SU-DHL-6 (cell line): ENCODE measurements around the gene ALOX12.

Source experiments
- H2AFZ ChIP-seq: fragments of 200-600 bp; sonication (generic); 2 replicates; pipeline ENCODE4 v1.6.1; 2014; ENCODE audit warnings: low read depth, mild to moderate bottlenecking, moderate library complexity, mixed read lengths, antibody characterized with exemption, low read length; ENCODE audit not compliant: severe bottlenecking
- H3F3A ChIP-seq: fragments of 200-600 bp; shearing (Covaris generic); 2 replicates; pipeline ENCODE4 v1.6.0; 2016; ENCODE audit warnings: antibody characterized with exemption, mild to moderate bottlenecking; ENCODE audit not compliant: insufficient read depth
- H3K27ac ChIP-seq: fragments of 200-600 bp; sonication (generic); 2 replicates; pipeline ENCODE4 v1.5.1; 2016; ENCODE audit warnings: low read depth, mild to moderate bottlenecking, low read length, moderate library complexity, mixed read lengths
- H3K27me3 ChIP-seq: fragments of 200-600 bp; sonication (generic), shearing (Covaris generic); 2 replicates; pipeline ENCODE4 v1.6.0; 2014; ENCODE audit warnings: mild to moderate bottlenecking, low read length
- H3K36me3 ChIP-seq: fragments of 200-600 bp; sonication (generic); 2 replicates; pipeline ENCODE4 v1.6.1; 2014; ENCODE audit warnings: mild to moderate bottlenecking, low read length, mixed read lengths
- H3K4me2 ChIP-seq: fragments of 300-600, 200-600 bp; shearing (Covaris generic), sonication (generic); 2 replicates; pipeline ENCODE4 v1.6.0; 2014; ENCODE audit warnings: low read length, low read depth, mild to moderate bottlenecking; ENCODE audit not compliant: poor library complexity, severe bottlenecking
- H3K4me3 ChIP-seq: fragments of 200-600 bp; sonication (generic); 2 replicates; pipeline ENCODE4 v1.5.1; 2014; ENCODE audit warnings: antibody characterized with exemption, low read length, mild to moderate bottlenecking, mixed read lengths; ENCODE audit not compliant: insufficient read depth, poor library complexity, severe bottlenecking
- H3K79me2 ChIP-seq: fragments of 200-600 bp; sonication (generic); 2 replicates; pipeline ENCODE4 v1.6.1; 2014; ENCODE audit warnings: mild to moderate bottlenecking, low read length, moderate library complexity; ENCODE audit not compliant: insufficient read depth
- H3K9ac ChIP-seq: fragments of 200-600 bp; sonication (generic); 2 replicates; pipeline ENCODE4 v1.7.0; 2014; ENCODE audit warnings: mild to moderate bottlenecking, low read length
- H3K9me2 ChIP-seq: fragments of 200-600 bp; sonication (generic); replicated peaks from 2 replicates; pipeline ENCODE4 v1.6.1; 2014; ENCODE audit warnings: low read length; ENCODE audit not compliant: insufficient read depth
- H3K9me3 ChIP-seq: fragments of 200-600 bp; sonication (generic); 2 replicates; pipeline ENCODE4 v1.6.1; 2014; ENCODE audit warnings: low read length, mixed read lengths; ENCODE audit not compliant: insufficient read depth
- H4K20me1 ChIP-seq: fragments of 200-600 bp; sonication (generic); 2 replicates; pipeline ENCODE4 v1.6.1; 2014; ENCODE audit warnings: low read depth, mild to moderate bottlenecking, antibody characterized with exemption, low read length, moderate library complexity, mixed read lengths
- CTCF ChIP-seq: fragments of 200-600 bp; sonication (generic); IDR thresholded peaks from one replicate; pipeline ENCODE4 v1.5.1; 2017; ENCODE audit warnings: antibody characterized with exemption, mild to moderate bottlenecking, low read length, moderate library complexity; ENCODE audit not compliant: insufficient read depth, poor library complexity, severe bottlenecking
- EZH2phosphoT487 ChIP-seq: fragments of 200-600 bp; sonication (generic), shearing (Covaris generic); conservative IDR thresholded peaks from 2 replicates; pipeline ENCODE4 v1.6.1; 2018; ENCODE audit warnings: mild to moderate bottlenecking, antibody characterized with exemption, low read length, moderate library complexity, mixed read lengths

The ALOX12 gene

GRCh38 chr17:7019839-7020519 is 24.1 kb downstream of the ALOX12 start:
- no peak overlapping the region for H3K4me2 ChIP-seq
- H3K36me3 ChIP-seq, result no peaks in the 10 kb centered on the region
- no peak overlapping the region for H2AFZ ChIP-seq
- 0 out of 2 replicates have a peak, but pooled peaks cover 6% of the 10 kb centered on the region for H3F3A ChIP-seq
- no peak overlapping the region for H3K27ac ChIP-seq
- TF ChIP-seq EZH2phosphoT487 (no peak), CTCF (no peak)
- H3K9me2 ChIP-seq, result no peaks in the 10 kb centered on the region
- H3K4me3 ChIP-seq, result no peak overlapping the region
- no peaks in the 10 kb centered on the region for H3K79me2 ChIP-seq
- H3K9ac ChIP-seq, result no peak overlapping the region
- no peaks in the 10 kb centered on the region for H3K9me3 ChIP-seq
- no peaks in the 10 kb centered on the region for H4K20me1 ChIP-seq
- H3K27me3 ChIP-seq, result no peaks in the 10 kb centered on the region

GRCh38 chr17:7020894-7021664 is 25.2 kb downstream of the ALOX12 start:
- Histone ChIP-seq H3K9me2 (no peaks in the 10 kb centered on the region), H4K20me1 (no peaks in the 10 kb centered on the region), H3K27me3 (no peaks in the 10 kb centered on the region), H3K36me3 (no peaks in the 10 kb centered on the region), H2AFZ (no peak overlapping the region), H3K9me3 (no peaks in the 10 kb centered on the region), H3F3A (no peaks in the 10 kb centered on the region), H3K79me2 (no peaks in the 10 kb centered on the region), H3K4me3 (no peak overlapping the region), H3K4me2 (no peak overlapping the region), H3K9ac (no peak overlapping the region), H3K27ac (no peak overlapping the region)
- TF ChIP-seq EZH2phosphoT487, result no peak
- TF ChIP-seq CTCF, result no peak

GRCh38 chr17:7021993-7022778 is 26.3 kb downstream of the ALOX12 start:
- no peak for TF ChIP-seq EZH2phosphoT487
- peak; percentile 85 for TF ChIP-seq CTCF
- Histone ChIP-seq H3F3A (no peaks in the 10 kb centered on the region), H3K4me2 (peak overlapping the region; percentile 56), H3K36me3 (no peaks in the 10 kb centered on the region), H3K4me3 (peak overlapping the region; percentile 29), H3K27ac (no peak overlapping the region), H3K9ac (peak overlapping the region; percentile 43), H3K9me2 (no peaks in the 10 kb centered on the region), H3K79me2 (no peaks in the 10 kb centered on the region), H3K9me3 (no peaks in the 10 kb centered on the region), H2AFZ (peak overlapping the region; percentile 97), H4K20me1 (no peaks in the 10 kb centered on the region), H3K27me3 (no peaks in the 10 kb centered on the region)
